ENCODE results near the gene ARL10. TPM values are rescaled to one million over a fixed set of nuclear protein-coding genes. Genes with fewer than 3 reads are reported as not detected.

Gene ARL10
- total RNA-seq, 4 donors from 2014 or later, result 0.53 to 6.2 (median 2.5) TPM

DNA sequence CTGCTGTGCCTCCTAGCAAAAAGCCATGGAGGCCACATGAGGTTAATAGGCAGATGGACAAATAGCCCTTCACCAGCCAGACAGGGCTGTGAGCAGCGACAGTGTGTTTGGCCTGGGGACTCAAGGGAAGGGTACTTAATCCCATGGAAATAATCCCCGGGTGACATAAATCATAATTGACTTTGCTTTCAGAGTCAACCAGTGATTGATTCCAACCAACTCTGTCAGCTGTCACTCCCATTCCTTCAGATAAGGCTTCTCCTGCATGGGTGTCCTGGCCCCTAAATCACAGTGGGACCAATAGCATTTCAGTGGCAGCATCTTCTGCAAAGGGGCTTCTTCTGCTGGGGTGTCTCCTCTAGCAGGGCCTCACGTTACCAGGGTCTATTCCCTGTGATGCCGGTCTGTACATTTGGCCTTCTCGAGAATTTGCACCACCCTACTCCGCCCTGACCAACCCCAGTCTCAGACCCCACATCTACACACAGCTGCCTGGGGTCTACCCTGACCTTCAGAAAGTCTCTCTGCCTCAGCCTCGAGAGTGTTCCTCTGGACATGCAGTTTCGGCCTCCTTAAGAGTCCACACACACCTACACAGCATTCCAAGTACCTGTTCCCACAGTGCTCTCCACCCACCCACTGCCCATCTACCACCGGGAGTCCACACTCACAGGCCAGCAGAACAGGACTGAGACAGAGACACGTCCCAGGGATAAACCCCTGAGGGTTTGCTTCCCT is 47.4 kb downstream of the ARL10 start:
- Histone ChIP-seq H3K27me3 (no peaks in the 10 kb centered on the region), H3K9me3 (no peaks in the 10 kb centered on the region), H3K4me3 (no peak overlapping the region), H3K36me3 (peaks cover 0 to 26% (median 0%) of the 10 kb centered on the region in 3 donors), H3K4me1 (peaks cover 2 to 50% (median 10%) of the 10 kb centered on the region in 4 donors), H3K27ac (peak overlapping the region in 1 of 4 donors; percentile 50)
- no peak for TF ChIP-seq POLR2A (IDR thresholded peaks at IDR 0.05)
- TF ChIP-seq, protein P1, sequence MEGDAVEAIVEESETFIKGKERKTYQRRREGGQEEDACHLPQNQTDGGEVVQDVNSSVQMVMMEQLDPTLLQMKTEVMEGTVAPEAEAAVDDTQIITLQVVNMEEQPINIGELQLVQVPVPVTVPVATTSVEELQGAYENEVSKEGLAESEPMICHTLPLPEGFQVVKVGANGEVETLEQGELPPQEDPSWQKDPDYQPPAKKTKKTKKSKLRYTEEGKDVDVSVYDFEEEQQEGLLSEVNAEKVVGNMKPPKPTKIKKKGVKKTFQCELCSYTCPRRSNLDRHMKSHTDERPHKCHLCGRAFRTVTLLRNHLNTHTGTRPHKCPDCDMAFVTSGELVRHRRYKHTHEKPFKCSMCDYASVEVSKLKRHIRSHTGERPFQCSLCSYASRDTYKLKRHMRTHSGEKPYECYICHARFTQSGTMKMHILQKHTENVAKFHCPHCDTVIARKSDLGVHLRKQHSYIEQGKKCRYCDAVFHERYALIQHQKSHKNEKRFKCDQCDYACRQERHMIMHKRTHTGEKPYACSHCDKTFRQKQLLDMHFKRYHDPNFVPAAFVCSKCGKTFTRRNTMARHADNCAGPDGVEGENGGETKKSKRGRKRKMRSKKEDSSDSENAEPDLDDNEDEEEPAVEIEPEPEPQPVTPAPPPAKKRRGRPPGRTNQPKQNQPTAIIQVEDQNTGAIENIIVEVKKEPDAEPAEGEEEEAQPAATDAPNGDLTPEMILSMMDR (IDR thresholded peaks at IDR 0.05), result no peak
- DNase-seq, result peak in 1 of 3 donors; percentile 30

DNA sequence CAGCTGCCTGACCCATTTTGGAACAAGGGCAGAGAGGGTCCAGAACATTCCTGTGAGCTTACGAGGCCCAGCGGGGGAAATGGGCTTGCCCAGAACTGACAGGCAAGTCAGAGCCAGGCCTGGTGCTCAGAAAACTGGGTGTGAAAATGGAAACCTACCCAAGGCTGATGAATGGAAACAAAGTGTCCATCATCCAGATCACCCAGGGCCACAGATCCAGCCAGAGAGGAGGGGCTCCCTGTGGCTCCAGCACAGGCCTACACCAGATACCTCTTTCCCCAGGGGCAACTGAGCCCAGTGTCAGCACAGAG is 47.9 kb downstream of the ARL10 start:
- peak in 1 of 3 donors; percentile 46 for DNase-seq
- TF ChIP-seq, protein P1 (IDR thresholded peaks at IDR 0.05), result no peak
- no peak for TF ChIP-seq POLR2A (IDR thresholded peaks at IDR 0.05)
- H3K27ac ChIP-seq, result peak overlapping the region in 2 of 4 donors; percentile 28 to 40
- H3K4me1 ChIP-seq, result peaks cover 2 to 50% (median 10%) of the 10 kb centered on the region in 4 donors
- H3K4me3 ChIP-seq, result no peak overlapping the region
- H3K36me3 ChIP-seq, result peaks cover 0 to 21% (median 0%) of the 10 kb centered on the region in 3 donors
- H3K9me3 ChIP-seq, result no peaks in the 10 kb centered on the region
- H3K27me3 ChIP-seq, result no peaks in the 10 kb centered on the region

DNA sequence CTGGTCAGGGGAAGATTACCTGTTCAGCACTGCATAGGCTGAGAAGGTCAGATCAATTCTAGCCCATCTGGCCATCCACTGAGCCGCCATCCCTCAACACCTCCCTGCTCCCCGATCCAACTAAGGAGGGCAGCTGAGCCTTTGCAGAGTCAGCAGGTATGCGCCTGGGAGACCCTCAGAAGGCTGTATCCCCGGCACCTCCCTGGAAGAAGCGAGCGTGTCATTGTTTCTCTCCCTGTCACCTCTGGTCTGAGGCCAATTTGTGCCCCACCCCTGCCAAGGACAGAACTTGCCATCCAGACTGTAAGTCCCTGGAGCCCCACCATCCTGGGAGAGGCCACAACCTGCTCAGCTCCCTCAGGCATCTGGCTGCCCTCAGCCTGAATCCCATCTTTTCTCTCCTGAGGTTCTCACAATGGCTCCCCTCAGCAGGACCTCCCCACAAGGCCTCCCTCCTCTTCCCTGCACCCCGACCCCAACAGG is 48.5 kb downstream of the ARL10 start:
- peaks cover 2 to 50% (median 10%) of the 10 kb centered on the region in 4 donors for H3K4me1 ChIP-seq
- TF ChIP-seq POLR2A (IDR thresholded peaks at IDR 0.05), result no peak
- TF ChIP-seq, protein P1 (IDR thresholded peaks at IDR 0.05), result no peak
- H3K36me3 ChIP-seq, result peaks cover 0 to 16% (median 0%) of the 10 kb centered on the region in 3 donors
- H3K9me3 ChIP-seq, result no peaks in the 10 kb centered on the region
- DNase-seq, result no peak
- peak overlapping the region in 1 of 4 donors; percentile 12 for H3K4me3 ChIP-seq
- H3K27ac ChIP-seq, result peak overlapping the region in 2 of 4 donors; percentile 28 to 40
- H3K27me3 ChIP-seq, result no peaks in the 10 kb centered on the region

DNA sequence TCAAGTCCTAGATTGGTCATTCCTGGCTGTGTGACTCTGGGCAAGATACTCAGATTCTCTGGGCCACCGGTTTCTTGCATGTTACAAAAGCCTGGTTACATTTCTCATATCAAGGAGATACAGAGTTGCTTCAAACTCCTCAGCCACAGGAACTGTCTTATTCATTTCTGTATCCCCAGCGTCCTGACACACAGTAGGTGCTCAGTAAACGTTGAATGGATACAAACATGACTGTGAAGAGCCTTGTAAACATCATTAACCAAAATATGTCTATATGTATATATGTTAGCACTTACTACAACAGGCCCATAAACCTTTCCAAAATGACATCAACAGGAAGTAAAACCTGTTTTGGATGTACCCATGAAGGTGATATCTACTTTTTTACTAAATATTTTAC is 49.4 kb downstream of the ARL10 start:
- DNase-seq, result no peak
- Histone ChIP-seq H3K36me3 (peaks cover 0 to 7% (median 0%) of the 10 kb centered on the region in 3 donors), H3K27me3 (no peaks in the 10 kb centered on the region), H3K4me1 (peaks cover 2 to 50% (median 10%) of the 10 kb centered on the region in 4 donors), H3K27ac (peak overlapping the region in 2 of 4 donors; percentile 28 to 95), H3K9me3 (no peaks in the 10 kb centered on the region), H3K4me3 (peak overlapping the region in 2 of 4 donors; percentile 91 to 99)
- TF ChIP-seq POLR2A (IDR thresholded peaks at IDR 0.05), result no peak
- TF ChIP-seq, protein P1 (IDR thresholded peaks at IDR 0.05), result no peak

DNA sequence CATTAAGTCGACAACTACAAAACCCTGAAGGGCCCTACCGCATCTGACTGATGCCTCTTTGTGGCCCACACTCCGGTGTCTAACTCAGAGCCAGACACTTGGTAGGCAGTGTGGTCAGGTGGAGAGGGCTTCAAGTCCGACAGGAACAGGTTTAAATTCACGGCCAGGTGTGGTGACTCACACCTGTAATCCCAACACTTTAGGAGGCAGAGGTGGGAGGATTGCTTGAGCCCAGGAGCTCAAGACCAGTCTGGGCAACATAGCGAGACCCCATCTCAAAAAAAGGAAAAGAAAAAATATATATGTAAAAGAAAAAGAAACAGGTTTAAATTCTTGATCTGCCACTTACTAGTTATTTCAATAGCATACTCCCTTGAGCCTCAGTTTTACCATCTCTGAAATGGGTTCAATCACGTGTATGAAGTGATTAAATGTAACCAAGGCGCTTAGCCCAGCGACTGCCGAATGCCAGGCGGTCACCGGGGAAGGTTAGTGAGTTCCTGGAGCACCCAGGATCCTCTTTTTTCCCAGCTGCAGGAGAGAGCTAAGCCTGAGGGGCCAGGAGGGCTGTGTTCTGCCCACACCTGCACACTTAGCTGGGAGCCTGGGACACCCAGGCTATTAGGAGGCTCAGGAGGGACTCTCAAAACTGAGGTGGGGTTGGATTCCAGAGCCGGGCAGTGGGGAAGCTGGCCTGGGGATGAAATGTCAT is 50.1 kb downstream of the ARL10 start:
- peak overlapping the region; percentile 83 to 99 (median 91) for H3K4me3 ChIP-seq
- peaks cover 0 to under 1% (median 0%) of the 10 kb centered on the region in 3 donors for H3K36me3 ChIP-seq
- peaks cover 2 to 50% (median 10%) of the 10 kb centered on the region in 4 donors for H3K4me1 ChIP-seq
- no peak for TF ChIP-seq POLR2A (IDR thresholded peaks at IDR 0.05)
- TF ChIP-seq, protein P1 (IDR thresholded peaks at IDR 0.05), result no peak
- no peak for DNase-seq
- no peaks in the 10 kb centered on the region for H3K9me3 ChIP-seq
- no peaks in the 10 kb centered on the region for H3K27me3 ChIP-seq
- H3K27ac ChIP-seq, result peak overlapping the region; percentile 84 to 98 (median 92)
